ENCODE data around the gene SSX2IP.

- TF ChIP-seq CTCF (IDR thresholded peaks at IDR 0.05) = no peak
- TF ChIP-seq POLR2AphosphoS5 (IDR thresholded peaks at IDR 0.05) = no peak
- no peak for TF ChIP-seq POLR2A (IDR thresholded peaks at IDR 0.05)
Observed at GRCh38 chr1:84617349-84617748, 72.9 kb downstream of the SSX2IP start.

Measured in upper lobe of left lung (tissue), 4 donors.